RPMI7951 (cell line): ENCODE results near the gene EXOC3. TPM values are rescaled to one million over a fixed set of nuclear protein-coding genes. Genes with fewer than 3 reads are reported as not detected.

Source experiments
- DNase-seq: peaks from one replicate; pipeline ENCODE4 v3.0.0-alpha.2; 2012; ENCODE audit warnings: low read depth
- total RNA-seq: library from RNA; depleted of rRNA; stranded (reverse); fragments of >200 nt; shearing (Covaris generic); gene quantifications from 2 replicates; pipeline ENCODE4 v1.2.3, GENCODE V29; 2014

Gene EXOC3
- total RNA-seq, 1 experiment from 2014 or later = 22.7 TPM

GRCh38 chr5:456351-457194 lies 13.6 kb downstream of the EXOC3 start:
- no peak for DNase-seq

GRCh38 chr5:457195-457961 lies 14.4 kb downstream of the EXOC3 start:
- DNase-seq = no peak

- peak; percentile 76 for DNase-seq
Measured at GRCh38 chr5:458547-459353, 15.8 kb downstream of the EXOC3 start.

DNA sequence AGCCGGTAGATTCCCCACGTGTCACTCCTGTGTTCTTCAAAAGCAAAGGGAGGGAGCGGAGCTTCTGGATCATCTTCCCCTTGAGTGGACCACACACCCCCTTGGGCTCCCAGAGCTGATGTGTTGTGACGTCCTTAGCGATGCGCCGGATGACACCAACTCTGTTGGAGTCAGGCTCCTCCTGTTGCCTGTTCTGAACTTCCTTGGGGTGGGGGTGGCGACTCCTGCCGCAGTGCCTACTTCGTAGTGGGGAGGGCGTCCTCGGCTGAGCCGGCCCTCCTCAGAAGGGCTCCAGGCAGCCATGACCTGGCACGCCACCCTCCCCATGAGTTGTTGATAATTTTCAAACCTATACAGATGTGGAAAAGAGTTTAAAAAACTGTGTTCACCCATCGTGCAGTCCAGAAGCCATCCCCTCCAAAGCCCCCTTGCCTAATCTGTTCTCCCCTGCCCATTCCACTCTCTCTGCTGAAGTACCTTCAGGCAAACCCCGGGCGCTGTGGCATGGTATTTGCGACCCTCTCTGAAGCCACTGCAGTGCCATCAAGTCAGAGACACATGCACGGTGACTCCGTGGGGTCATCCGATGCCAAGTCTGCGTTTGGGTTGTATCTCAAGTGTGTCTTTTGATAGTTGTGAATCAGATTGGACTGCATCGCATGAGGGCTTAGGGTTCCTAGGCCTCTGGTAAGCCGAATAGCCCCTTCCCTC lies 16.7 kb downstream of the EXOC3 start:
- no peak for DNase-seq

DNA sequence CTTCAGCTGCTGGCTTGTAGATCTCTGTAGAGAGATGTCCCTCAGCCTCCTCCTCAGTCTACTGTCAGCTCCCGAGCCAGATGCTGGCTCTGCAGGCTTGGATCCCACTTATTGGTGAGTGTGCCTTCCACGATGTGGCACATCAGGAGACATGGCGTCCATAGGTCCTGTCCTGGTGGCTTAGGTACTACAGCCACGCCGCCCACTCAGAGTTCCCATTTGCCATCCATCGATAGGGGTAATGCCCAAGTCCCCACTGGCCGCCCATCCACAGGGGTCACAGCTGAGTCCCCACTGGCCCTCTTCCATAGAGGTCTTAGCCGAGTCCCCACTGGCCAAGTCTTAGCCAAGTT lies 17.3 kb downstream of the EXOC3 start:
- DNase-seq = no peak

DNA sequence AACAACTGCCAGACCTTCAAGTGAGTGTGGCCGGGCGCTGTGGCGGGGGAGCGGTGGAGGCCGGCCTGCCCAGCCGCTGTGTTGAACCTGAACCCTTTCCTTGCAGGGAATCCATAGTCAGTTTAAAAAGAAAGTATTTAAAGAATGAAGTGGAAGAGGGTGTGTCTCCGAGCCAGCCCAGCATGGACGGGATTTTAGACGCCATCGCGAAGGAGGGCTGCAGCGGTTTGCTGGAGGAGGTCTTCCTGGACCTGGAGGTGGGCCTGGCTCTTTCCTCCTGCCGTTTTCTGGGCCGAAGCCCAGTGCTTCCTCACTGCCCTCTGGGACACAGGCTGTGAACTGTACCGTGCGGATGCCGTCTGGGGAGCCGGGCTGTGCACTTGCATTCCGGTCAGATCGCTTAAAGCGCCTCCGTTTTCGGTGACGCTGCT lies 19.1 kb downstream of the EXOC3 start:
- DNase-seq = no peak

DNA sequence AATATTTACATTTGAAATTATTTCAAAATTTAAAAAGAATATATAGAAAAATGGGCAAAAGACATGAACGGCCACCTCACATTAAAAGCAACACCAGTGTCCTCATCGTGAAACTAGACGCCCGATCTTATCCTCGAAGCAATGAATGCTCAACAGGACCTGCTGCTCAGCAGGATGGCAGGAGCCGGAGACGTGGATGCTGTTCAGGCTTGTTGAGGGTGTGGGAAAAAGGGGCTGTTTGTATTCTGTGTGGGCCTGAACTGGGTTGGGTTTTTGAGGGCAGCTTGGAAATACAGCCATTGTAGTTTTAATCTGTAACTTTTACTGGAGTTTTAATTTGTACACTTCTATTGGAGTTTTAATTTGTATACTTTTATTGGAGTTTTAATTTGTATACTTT lies 20.3 kb downstream of the EXOC3 start:
- no peak for DNase-seq

DNA sequence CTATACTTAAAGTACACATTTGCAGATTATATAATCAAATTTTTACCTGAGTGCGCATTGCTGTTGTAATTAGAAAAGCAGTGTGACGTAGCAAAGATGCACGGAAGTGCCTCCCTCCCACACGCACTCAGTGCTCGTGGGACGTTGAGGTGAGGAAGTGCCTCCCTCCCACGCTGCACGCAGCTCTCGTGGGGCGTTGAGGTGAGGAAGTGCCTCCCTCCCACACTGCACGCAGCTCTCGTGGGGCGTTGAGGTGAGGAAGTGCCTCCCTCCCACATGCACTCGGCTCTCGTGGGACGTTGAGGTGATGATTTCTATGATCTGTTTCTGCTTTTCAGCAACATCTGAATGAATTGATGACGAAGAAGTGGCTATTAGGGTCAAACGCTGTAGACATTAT lies 21.0 kb downstream of the EXOC3 start:
- no peak for DNase-seq

DNA sequence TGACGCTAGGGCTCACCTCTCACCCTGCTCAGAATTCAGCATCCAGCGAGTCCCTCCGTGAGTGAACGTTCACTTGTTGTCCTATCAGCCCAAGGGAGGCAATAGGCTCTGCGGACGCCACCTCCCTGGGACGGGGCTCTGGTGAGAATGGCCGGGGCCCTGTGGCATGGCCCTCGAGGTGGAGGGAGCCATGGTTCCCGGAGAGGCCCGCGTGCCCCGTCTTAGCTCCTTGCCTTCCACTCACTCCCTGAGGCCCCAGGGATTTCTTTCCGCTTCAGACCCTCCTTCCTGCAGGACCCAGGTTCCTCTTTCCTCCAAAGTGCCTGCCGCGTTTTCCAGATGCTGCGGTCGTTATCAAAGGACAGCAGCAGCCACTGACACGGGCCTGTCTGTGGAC lies 21.5 kb downstream of the EXOC3 start:
- DNase-seq = no peak

DNA sequence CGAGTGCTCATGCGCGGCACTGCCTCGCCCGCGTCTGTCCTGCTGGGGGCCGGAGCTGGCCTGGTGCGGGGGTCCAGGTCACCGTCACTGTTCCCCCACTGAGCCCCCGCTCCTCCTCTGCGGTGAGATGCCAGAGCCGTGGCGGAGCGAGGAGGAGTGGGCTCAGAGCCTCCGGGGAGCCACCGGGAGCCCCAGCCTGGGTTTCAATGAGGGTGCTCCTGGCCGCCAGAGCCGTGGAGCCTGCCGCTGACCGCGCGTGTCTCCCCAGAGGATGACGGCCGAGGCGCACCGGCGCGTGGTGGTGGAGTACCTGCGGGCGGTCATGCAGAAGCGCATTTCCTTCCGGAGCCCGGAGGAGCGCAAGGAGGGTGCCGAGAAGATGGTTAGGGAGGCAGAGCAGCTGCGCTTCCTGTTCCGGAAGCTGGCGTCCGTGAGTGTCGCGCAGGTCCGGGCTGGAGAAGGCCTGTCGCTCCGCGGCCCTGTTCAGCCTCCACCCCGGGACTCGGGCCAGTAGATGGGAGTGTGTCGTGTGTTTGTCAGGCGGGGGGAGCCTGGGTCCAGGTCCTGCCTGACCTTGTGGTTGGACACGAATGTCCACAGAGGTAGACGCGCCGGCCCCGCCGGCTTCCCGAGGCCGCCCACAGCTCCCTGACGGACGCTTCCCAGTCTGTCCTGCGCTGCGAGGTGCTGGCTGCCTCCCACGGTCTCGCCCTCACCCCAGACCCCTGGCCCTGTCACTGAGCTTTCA lies 22.0 kb downstream of the EXOC3 start:
- DNase-seq = no peak

GRCh38 chr5:465591-466403 lies 22.8 kb downstream of the EXOC3 start:
- no peak for DNase-seq

- DNase-seq = no peak
Measured at GRCh38 chr5:466661-467310, 23.8 kb downstream of the EXOC3 start.

DNA sequence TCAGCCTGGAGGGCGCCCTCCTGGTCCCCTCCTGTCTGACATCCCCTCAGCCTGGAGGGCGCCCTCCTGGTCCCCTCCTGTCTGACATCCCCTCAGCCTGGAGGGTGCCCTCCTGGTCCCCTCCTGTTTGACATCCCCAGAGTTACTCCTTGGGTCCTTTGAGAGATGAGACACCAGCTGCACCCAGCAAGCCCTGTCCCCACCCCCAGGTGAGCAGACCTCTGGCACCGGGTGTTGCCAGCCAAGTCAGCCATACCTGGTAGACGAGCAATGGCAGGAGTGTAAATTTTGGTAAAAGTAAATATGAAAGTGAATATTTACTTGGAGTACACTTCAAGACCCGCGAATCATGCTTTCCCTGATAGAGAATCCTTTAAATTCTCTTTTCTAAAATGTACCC lies 25.4 kb downstream of the EXOC3 start:
- no peak for DNase-seq

- DNase-seq = no peak
Measured at GRCh38 chr5:469752-470483, 26.9 kb downstream of the EXOC3 start.

DNA sequence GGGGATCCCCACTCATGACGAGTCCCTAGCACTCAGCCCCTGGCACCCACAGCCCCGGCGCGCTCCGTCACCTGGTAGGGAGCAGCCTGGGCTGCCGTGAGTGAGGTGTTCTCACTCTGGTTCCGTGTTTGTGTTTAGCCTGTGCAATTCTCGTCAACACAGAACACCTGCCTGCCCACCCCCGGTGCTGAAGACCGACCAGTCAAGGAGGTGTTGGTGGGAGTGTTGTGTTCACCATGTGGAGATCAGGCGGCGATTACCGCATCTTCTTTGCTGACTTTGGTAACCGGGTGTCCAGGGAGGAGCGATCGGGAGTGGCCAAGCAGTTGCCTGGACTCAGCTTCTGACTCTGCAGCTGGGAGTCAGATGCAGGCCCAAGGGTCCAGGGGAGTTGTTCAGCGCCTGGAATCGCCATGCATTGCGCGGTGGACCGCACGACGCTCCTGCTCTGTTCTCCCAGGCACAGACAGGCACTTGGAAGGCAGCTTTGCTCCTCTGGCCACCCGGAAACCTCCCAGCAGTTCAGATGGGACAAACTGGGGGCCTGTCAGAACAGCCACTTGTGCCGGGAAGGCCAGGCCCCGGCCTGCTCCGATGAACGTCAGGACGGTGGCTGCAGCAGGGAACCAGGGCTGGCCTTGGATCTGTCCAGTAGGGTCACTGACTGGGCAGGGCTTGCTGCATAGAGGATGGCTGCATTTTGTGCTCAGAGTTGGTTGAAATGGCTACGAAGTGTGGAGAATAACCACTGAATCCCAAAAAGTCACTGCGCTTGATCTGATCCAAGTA lies 28.2 kb downstream of the EXOC3 start:
- DNase-seq = no peak

GRCh38 chr5:471750-472058 lies 28.7 kb downstream of the EXOC3 start:
- DNase-seq = no peak

DNA sequence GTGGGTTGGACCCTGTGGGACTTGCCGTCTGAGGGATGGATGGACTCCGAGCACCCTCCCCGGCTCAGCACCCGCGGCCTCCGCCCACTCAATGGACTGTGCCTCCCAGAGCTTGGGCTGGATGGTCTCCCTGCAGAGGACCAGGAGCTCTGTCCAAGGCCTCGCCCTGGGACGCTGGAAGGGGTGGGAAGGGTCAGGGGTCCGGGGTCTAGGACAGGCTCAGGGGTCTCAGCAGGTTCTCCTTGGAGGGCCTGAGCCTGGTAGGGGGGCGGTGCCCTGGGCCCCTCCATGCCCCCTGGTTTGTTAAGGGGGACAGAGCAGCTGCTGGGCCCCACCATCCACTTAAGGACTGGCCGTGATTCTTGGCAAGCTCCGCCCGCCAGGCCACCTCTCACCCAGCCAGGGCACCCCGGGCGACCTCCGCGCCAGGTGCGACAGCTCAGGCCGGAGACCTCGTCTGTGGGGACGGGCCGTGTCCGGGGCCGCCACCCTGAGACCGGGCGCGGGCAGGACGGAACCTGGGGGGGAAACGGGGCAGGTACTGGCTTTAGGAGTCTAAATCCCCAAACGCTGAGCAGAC lies 29.2 kb downstream of the EXOC3 start:
- DNase-seq = no peak
